Measurements from ENCODE around the gene CAPZA1.

CAPZA1 gene

DNA sequence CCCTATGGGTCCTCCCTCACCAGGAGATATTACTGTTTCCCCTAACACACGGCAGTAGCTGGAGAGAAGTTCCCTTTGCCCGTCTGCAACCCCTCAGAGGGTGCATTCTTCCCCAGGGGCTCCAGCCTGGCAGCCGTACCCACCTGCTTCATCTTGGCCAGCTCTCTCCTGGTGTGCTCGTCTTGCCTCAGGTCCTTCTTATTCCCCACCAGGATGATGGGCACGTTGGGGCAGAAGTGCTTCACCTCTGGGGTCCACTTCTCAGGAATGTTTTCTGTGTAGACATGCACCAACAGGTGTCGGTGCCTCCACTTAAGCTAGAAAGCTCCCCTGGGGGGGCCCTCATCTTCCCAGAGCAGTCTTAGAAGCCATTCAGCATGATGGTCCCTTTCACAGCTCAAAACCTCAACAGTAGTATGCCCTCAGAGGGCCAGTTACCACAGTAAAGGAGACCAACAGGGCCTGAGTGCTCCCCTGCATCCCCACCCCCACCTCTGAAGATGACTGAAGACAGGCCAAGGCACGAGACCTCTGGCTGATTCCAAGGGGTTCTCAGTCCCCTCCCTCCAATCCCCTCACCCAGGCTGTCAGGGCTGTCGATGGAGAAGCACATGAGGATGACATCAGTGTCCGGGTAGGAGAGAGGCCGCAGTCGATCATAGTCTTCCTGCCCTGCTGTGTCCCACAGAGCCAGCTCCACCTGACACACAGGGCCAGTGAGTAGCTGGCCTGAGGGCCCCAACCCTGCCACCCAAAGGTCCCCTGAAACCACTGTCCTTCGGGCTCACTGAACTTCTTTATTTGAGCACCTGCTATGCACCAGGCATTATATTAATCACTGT is 83.0 kb downstream of the CAPZA1 start:
- DNase-seq, result no peak

DNA sequence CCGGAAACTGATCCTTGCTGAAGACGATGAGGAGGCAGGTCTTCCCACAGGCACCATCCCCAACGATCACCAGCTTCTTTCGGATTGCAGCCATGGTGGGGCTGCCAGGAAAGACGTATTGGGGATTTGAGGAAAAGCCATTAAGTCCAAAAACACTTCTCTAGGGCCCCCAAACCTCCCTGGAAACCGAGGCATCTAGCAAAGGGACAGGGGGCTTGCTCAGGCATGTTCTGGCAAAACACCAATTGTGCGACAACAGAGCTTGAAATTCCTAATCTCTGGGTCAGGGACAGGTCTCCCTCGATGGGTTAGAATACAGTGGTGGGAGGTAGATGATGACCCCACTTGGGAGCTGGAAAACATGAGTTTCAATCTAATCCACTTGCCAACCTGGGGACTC is 84.1 kb downstream of the CAPZA1 start:
- no peak for DNase-seq

DNA sequence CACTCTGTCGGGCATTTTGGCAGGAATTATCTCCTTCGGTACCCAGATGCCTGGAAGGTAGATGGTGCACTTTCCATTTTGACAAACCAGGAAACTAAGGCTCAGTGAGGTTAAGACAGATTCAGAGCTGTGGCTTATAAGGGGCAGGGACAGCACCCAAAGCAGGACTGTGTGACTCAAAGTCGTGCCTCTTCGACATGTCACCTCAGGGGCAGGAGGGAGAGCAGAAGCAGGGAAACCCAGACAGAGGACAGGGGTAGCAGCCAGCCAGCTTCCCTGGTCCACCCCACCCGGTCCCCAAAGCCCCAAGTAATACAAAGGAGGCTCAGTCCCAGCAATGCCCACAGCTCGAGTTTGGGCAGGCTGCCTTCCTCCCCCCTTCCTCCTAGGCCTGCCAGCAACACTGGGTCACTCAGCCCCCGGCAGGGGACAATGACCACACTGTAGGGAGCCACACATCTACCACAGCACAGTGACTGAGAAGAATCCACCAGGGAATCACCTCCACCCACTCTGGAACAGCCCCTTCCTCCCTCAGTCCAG is 84.8 kb downstream of the CAPZA1 start:
- DNase-seq, result no peak

DNA sequence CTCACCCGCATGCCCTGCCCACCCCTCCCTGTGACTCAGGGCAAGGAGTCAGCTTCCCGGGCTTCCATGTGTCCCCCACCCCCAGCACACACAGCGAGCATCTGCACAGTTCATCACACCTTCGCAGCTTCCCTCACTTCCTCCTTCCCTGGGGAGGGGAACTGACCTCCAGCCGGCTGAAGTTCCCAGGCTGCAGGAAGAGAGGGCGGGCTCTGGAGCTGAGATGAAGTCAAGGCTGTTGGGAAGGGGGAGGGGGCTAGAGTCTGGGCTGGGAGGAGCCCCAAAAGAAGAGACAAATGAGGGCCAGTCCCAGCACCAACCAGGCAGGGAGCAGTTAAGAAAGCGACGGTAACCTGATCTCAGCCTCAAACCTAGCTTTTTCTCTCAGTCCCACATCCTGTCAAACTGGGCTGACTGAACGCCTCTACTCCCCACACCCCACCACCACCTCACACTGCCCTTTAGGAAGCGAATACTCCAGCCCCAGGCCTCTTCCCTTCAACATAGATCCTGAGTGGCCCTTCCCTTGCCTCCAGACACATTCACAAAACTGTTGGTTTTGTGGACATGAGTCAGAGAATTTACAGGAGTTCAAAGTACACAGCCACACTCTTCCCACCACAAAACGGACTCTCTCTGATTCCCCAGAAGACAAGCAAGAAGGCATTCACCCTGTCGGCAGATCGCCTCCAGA is 85.4 kb downstream of the CAPZA1 start:
- DNase-seq, result peak; percentile 81 to 94

DNA sequence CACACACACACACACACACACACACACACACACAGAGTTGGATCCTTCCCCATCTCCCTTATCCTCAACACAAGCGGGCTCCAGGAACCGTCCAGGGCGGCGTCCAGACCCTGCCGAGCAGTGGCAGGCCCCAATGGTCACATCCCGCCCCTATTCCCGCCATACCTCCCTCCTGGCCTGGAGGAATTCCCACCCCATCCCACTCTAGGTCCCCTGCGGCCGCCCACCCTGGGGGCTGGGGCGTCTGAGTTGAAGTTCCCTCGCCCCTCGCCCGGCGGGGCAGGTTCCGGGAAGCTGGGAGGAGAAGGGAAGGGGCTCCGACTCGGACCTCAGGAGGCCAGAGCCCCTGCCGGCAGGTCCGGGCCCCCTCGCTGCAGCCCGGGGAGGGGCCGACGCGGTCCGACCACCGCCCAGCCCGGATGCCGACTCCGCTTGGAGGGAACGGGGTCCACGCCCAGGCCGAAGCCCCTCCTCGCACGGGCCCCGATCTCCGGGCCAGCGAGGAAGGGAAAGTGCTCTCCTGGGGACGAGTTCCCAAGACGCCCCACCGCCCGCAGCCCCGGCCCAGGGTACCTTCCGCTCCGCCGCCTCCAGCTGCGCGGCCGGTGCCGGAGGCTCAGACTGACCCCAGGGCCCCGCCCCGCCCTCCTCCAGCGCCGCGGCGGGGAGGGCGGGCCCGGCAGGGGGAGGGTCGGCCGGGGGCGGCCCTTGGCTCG is 87.0 kb downstream of the CAPZA1 start, which contains the start of gene RHOC:
TSS of gene RHOC (minus strand) at position 623 of the 716 bp plus-strand sequence. CDS start 3,328 bp downstream, outside the sequence.
- DNase-seq, result peak in 1 of 2 experiments; percentile 66

DNA sequence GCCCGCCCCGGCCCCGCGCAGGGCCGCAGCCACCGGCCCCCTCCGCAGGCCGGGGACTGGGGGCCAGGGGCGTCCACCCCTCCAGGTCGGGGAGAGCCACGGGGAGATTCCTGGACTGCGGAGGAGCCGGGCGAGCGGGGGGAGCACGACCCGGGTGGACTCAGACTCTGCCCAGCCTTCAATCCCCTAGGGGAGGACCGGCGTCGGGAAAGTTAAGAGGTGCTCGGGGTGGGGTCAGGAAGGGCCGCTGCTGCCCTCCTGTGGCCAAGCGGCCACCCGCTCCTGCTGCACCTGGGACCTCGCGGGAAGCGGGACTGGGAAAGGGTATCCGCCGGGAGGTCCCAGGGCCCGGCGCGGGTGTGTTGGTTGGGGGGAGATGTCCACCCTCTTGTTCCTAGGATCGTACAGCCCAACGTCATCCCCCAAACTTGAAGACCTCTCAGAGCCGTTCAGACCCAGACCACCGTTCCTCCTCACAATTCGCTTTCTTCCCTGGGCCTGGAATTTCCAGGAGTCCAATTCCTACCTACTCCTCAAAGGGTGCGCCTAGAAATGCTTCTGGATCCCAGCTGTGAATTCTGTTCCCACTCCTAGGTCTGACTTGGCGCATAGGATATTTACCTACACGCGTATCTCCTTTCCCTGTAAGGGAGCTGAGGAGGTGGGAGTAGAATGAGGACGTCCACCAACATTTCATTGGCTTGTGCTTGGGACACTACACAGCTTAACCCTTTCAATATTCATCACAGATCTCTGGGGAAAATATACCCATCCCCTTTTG is 87.8 kb downstream of the CAPZA1 start:
- DNase-seq, result peak; percentile 56 to 78

DNA sequence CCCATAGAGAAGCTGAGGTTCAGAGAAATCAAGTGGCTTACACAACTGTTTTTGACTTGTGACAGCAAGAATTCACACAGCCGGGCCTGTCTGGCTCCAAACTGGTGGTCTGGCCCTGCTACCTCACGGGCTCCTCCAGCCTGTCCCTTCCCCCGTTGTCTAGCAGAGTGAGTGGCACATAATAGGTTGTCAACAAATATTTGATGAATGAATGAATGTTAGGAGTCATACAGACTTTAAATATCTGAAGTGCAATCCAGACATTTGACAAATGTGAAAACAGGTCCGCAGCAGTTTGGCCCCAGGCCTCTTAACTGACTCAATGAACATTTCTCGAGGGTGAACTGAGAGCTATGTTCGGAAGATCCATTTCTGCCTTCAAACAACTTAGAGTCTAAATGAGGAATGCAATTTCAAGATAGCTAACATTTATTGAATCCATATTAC is 88.4 kb downstream of the CAPZA1 start:
- DNase-seq, result no peak

DNA sequence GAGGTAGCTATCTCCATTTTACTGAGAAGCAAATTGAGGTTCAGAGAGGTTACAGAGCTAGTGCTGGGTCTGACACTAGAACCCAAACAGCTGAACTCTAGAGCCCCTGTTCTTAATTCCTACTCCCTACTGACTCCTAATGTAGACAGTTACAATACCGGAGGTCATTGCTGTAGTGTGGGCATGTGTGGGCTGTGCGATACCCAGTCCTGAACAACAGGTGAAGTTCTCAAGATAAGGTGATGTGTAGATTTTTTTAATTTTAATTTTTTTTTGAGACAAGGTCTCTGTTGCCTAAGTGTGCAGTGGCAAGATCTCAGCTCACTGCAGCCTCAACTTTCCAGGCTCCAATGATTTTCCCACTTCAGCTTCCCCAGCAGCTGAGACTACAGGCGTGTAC is 88.9 kb downstream of the CAPZA1 start:
- DNase-seq, result no peak

DNA sequence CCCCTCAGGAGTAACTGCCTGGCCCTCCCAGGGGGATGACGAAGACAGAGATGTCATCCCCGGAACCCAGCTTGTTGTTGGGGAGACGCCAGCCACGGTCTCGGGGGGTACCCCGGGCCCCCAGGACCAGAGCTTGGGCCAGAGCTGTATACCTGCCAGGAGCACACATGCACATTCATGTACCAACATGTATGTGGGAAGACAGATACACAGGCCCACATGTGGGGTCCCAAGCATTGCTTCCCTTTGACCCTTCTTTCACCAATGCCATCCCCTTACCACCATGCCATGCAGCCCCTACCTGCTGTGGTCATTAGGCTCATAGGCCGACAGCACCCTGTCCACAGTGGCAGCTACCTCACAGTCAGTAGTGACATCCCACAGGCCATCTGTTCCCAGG is 90.5 kb downstream of the CAPZA1 start:
- DNase-seq, result no peak

DNA sequence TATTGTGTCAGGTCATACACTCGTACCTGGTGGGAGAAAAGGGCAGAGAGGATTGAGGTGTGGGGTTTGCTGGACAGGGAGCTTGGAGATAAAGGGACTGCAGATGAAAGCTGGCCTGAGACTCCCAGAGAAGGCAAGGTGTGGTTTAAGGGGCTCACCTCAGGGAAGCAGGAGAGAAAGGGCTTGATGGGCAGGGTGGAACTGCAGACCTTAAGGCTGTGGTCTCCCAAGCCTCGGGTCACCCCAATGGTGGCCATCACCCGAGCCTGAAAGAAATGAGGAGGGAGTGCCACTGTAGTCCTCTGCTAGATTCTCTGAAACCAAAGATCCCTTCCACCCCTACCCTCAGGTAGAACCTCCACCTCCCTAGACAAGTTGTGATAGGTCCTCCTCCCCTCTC is 91.0 kb downstream of the CAPZA1 start:
- DNase-seq, result no peak

DNA sequence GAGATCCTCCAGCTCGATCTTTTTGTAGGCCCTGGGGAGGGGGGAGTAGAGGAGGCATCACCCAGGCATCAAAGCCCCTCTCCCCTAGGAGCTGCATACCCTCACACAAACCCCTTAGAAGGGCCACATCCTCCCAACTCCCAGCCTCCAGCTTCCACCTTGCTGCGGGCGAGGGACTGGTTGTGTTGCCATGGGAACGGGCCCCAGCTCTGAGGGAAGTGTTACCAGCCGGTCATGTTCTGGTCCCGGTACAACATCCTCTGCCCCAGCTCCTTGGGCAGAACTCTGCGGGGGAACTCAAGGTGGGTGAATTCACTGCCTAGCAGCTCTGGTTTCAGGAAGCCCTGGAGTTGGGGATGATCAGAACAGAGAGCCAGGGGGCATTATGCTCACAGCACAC is 91.4 kb downstream of the CAPZA1 start:
- DNase-seq, result no peak

DNA sequence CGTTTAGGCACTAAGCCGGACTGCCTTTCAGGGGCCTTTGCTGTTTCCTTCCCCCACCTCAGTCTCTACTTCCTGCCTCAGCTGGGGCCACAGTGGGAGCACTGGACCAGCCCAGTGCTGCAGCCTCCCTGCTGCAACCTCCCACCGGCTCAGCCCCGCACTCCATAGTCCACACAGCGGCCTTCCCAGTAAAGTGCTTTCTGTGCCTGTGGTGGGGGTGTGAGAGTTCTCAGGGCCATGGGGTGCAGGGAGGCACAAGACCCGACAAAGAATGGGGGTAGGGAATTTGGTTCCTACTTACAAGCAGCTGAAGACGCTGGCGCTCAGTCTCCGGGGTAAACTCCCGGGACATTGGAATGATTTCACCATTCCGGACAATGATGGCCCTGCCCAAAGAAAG is 92.0 kb downstream of the CAPZA1 start:
- DNase-seq, result no peak

DNA sequence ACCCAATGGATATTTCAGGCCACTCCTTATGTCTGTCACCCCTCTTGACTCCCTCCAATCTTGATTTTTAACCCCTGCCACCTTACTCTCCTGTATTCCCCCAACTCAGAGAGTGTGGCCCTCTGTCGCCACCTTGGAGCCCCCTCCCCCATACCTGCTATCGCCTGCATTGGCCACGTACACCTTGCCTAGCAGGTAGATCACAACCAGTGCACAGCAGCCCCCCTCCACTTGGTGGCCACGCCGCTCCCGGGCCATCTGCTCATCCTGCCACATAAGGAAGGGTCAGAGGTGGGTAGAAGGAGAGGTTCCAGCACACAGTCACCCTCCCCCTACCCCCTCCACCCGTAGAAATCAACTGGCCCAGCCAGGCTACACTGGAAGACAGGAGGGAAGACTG is 92.6 kb downstream of the CAPZA1 start:
- DNase-seq, result no peak

DNA sequence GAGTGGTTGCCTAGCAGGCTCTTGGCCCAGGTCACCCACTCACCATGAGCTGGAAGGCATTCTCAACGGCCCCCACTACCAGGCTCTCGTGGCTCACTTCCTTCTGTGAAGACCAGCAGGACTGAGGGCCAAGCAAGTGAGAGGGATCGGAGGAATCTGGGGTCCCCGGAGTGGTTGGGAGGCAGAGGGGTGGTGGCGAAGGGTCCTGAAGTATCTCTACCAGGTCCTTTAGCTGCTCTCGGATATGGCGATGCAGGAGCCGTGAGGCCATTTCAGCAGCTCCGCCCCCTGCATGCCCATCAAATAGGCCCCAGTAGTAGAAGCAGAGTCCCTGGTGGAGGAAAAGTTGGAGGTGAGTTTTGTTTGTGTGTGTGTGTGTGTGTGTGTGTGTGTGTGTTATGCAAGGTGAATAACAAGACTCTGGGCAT is 93.1 kb downstream of the CAPZA1 start:
- DNase-seq, result no peak

DNA sequence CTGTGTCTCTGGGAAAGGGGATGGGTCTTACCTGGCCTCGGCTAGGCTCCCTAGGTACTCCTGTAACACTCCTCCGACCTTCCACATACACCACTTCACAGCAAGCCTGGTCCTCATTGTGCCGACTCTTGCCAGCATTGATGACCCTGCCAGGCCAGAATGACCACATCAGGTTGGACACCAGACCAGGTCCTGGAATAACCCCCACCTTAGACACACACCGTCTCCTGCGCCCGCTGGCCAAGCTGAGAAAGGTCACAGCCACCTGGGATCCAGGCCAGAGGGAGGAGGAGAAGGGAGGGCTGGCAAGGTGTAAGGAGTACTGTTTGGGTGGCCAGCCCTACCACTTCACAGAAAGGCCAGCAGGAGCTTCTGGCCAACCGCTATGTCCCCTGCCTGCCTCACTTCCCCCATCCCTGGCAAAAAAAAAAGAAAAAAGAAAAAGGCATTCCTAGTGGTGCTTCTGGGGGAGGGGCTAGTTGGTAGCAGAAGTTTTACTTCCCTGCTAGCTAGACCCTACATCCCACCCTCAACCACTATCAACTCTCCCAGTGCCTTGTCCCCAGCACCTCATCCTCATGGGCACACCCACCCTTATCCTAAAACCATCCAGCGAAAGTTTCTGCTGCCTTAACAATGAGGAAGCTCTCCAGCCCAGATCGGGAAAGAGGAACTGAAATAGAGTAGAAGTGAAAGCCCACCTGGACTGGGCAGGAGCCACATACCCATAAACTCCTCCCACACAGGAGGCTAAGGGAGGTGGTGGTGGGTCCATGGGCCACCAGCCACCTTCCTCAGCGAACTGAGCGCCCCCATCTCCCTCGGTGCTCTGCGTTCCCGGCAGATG is 94.1 kb downstream of the CAPZA1 start:
- DNase-seq, result no peak

DNA sequence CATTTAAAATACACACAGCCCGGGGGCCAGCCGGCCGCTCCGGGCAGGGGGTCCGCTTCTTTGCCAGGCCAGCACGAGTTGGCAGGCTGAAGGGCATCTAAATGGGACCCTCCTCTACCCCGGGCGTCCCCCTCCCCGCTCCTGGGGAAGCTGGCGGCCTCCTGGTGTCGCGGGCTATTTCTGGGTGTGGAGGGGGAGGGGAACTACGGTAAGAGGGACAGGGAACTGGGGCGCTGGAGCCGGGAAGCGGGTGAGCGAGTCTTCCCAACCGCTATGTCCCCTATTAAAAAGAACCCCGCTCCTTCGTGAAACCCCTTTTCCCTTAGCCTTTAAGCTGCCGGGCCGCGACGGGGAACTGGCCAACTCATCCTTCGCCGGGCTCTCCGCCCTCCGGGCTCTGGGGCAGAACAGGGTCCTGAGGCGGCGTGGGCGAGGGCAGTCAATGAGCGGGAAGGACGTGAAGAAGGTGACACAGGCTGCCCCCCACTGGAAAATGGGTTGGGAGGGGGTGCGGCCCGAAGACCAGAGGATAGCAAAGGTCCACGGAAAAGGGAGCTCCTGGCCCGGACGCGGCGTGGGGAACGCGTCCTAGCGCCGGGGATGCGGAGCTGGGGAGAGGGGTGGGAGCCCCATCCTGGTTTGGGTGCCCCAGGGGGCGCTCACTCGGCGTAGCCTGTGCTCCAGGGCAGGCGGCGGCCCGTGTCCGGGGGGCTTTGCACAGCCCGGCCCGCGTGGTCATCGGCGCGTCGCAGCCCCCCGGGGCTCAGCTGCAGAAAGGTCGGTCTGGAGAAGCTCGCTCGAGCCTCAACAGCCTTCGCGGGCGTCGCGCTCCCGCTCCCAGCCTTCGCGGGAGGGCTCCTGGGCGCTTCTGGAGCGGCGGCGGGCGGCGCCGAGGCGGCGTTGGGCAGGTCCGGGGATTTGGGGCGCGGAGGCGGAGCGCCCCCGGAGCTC is 95.0 kb downstream of the CAPZA1 start:
- no peak for DNase-seq

DNA sequence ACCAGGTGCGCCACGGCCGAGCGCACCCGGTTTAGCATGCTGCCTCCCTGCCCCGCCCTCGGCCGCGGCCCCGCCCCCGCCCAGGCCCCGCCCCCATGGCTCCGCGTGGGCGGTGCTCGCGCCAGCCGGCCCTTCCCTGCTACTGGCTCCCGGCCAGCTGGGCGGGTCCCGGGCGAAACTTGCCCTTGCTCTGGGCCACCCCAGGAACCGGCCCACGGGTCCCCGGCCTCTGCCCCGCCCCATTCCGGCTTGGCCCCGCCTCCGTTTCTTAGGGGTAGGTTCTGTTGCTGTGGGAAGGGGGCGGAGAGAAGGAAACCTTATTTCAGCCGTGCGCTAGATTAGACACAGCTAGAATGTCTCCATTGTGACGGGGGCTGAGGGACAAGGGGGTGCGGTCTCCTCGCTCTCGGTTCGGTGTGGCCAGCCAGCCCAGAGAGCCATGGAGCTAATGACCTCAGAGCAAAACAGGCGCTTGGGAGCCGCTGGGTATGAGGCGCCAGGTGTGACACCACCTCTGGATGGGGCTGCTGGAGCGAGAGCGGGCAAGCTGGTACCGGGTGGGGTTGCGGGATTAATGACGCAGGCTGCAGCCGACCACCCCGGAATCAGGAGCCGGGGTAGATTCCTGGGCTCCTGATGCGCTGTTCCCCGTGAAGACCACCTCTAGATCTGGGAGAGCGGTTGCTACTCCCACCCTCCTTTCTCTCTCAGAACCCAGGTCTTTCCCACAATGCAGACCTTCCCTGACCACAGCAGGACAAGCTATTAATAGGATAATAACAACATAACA is 95.8 kb downstream of the CAPZA1 start, which contains the start of gene PPM1J:
TSS of gene PPM1J (minus strand) at position 69 of the 790 bp plus-strand sequence. CDS start at position 38, 31 bp downstream.
- DNase-seq, result peak; percentile 75 to 83

DNA sequence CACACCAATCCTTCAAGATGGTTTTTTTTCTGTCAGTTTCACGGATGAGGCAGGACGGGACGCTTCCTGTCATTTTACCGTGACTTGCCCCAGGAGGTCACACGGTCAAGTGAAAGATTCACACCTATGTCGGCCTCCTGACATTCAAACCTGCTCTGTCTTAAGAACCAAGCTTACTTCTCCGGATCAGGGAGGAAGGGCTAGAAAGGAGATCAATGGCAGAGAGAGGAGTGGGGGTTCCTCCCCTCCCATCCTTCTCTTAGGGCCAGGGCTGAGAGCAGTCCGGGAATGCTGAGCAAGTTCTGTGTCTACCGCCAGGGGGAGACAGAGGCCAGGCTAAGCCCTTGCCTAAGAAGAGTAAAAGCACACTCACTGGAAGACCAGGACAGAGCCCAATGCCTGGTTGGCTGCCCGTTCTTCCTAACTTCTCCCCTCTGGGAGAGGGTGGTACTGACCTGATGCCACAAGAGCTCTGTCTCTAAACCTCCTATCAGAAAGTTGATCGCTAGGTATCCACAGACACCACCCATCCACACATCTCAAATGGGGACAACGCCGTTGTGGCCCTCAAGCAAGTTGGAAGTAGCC is 96.6 kb downstream of the CAPZA1 start:
- peak; percentile 62 to 76 for DNase-seq
